ENCODE data around the gene FAM236A.
"Not testable (repeated sequence)": the region's sequence is repeated elsewhere in the genome, so short reads cannot be mapped to it uniquely, and the experiment has no call there.

FAM236A gene

DNA sequence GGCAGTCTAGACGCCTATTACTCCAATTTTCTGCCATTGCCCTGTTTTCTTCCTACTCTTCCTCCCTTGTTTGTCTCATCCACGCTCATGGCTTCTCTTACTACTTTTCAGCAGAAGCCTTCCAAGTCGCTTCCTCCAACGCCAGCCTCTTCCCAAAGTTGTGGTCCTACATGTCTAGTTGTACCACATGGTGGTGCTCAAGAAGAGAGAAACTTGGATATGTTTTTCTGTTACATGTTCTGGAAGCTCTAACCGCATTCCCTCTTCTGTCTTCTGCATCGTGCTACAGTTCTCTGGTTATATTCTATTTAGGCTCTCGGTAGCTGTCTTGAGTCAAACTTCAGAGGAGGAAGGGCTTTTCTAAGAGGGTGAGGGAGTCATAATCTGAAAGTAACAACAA lies 36.9 kb downstream of the FAM236A start:
- H3K23ac ChIP-seq (ENCODE audit: low read length in 2 of 2); H4K91ac ChIP-seq (ENCODE audit: low read length); H3K27ac ChIP-seq (ENCODE audit: low read length, poor library complexity, severe bottlenecking); H3K4ac ChIP-seq (ENCODE audit: low read depth in 1 of 2, low read length in 2 of 2); H3K27me3 ChIP-seq (ENCODE audit: control insufficient read depth in 1 of 2, insufficient read depth in 1 of 2, low read length in 2 of 2); H3K9ac ChIP-seq (ENCODE audit: low read length); H2AK5ac ChIP-seq (ENCODE audit: low read length, severe bottlenecking); H2BK120ac ChIP-seq (ENCODE audit: low read depth, low read length); H3K79me1 ChIP-seq (replicated peaks; ENCODE audit: low read length, poor library complexity, severe bottlenecking); H2BK5ac ChIP-seq (ENCODE audit: low read depth, low read length, poor library complexity, severe bottlenecking); H4K8ac ChIP-seq (ENCODE audit: low read length); H3K4me1 ChIP-seq (ENCODE audit: control insufficient read depth, insufficient read depth, low read depth, low read length); H3K4me2 ChIP-seq (ENCODE audit: low read length, poor library complexity, severe bottlenecking); H2BK15ac ChIP-seq (ENCODE audit: low read depth, poor library complexity, severe bottlenecking); H2BK12ac ChIP-seq (ENCODE audit: low read length in 2 of 2); H3K18ac ChIP-seq (ENCODE audit: low read depth in 1 of 2, low read length in 2 of 2); H3K9me3 ChIP-seq (ENCODE audit: control insufficient read depth, low read length); H3K14ac ChIP-seq (ENCODE audit: low read length in 2 of 2); H2AFZ ChIP-seq (ENCODE audit: low read depth, low read length); DNase-seq; H3K36me3 ChIP-seq (ENCODE audit: control insufficient read depth in 1 of 2, insufficient read depth in 2 of 2, low read depth in 1 of 2, low read length in 2 of 2); H3K4me3 ChIP-seq (ENCODE audit: insufficient read depth in 1 of 2, low read depth in 1 of 2, low read length in 2 of 2): not testable (repeated sequence)
- no CpG with 5 or more reads among the region's 7 CpGs for whole genome bisulfite sequencing

DNA sequence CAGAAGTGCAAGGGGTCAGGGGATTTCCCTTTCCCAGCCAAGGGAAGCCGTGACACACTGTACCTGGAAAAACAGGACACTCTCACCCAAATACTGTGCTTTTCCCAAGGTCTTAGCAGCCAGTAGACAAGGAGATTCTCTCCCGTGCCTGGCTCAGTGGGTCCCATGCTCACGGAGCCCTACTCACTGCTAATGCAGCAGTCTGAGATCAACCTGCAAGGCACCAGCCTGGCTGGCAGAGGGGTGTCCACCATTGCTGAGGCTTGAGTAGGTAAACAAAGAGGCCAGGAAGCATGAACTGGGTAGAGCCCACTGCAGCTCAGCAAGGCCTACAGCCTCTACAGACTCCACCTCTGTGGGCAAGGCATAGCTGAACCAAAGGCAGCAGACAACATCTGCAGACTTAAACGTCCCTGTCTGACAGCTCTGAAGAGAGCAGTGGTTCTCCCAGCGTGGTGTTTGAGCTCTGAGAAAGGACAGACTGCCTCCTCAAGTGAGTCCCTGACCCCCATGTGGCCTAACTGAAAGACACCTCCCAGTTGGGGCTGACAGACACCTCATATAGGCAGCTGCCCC lies 43.0 kb downstream of the FAM236A start:
- not testable (repeated sequence) for H4K91ac ChIP-seq (ENCODE audit: low read length); H2AFZ ChIP-seq (ENCODE audit: low read depth, low read length); H3K23ac ChIP-seq (ENCODE audit: low read length in 2 of 2); H3K9ac ChIP-seq (ENCODE audit: low read length); H2AK5ac ChIP-seq (ENCODE audit: low read length, severe bottlenecking); H3K27ac ChIP-seq (ENCODE audit: low read length, poor library complexity, severe bottlenecking); DNase-seq; H3K18ac ChIP-seq (ENCODE audit: low read depth in 1 of 2, low read length in 2 of 2); H3K36me3 ChIP-seq (ENCODE audit: control insufficient read depth in 1 of 2, insufficient read depth in 2 of 2, low read depth in 1 of 2, low read length in 2 of 2); H2BK120ac ChIP-seq (ENCODE audit: low read depth, low read length); H2BK5ac ChIP-seq (ENCODE audit: low read depth, low read length, poor library complexity, severe bottlenecking); H4K8ac ChIP-seq (ENCODE audit: low read length); H3K4ac ChIP-seq (ENCODE audit: low read depth in 1 of 2, low read length in 2 of 2); H3K4me3 ChIP-seq (ENCODE audit: insufficient read depth in 1 of 2, low read depth in 1 of 2, low read length in 2 of 2); H3K4me1 ChIP-seq (ENCODE audit: control insufficient read depth, insufficient read depth, low read depth, low read length); H3K4me2 ChIP-seq (ENCODE audit: low read length, poor library complexity, severe bottlenecking); H3K14ac ChIP-seq (ENCODE audit: low read length in 2 of 2); H3K27me3 ChIP-seq (ENCODE audit: control insufficient read depth in 1 of 2, insufficient read depth in 1 of 2, low read length in 2 of 2); H2BK12ac ChIP-seq (ENCODE audit: low read length in 2 of 2); H3K79me1 ChIP-seq (replicated peaks; ENCODE audit: low read length, poor library complexity, severe bottlenecking); H3K9me3 ChIP-seq (ENCODE audit: control insufficient read depth, low read length); H2BK15ac ChIP-seq (ENCODE audit: low read depth, poor library complexity, severe bottlenecking)
- 39% methylated on average over 4 of the region's 5 CpGs for whole genome bisulfite sequencing

Measured in mesenchymal stem cell (in vitro differentiated cells and primary cell).